Activated CD4-positive, alpha-beta memory T cell treated with anti-CD3 and anti-CD28 coated beads, Interleukin-2, amount 10 ng/mL, durations not matched to agents 7 days and 5 days (primary cell): ENCODE measurements around the gene OTOG. TPM values are rescaled to one million over a fixed set of nuclear protein-coding genes. Genes with fewer than 3 reads are reported as not detected.

Experiments used
- CTCF ChIA-PET: fragments of 350-600 bp; sonication (Branson Sonifier 250); formaldehyde crosslinking; loops from one replicate; lab custom pipeline; 2021; ENCODE audit warnings: antibody characterized with exemption, inconsistent platforms; lab: Charles Lee
- POLR2A ChIA-PET: fragments of 350-600 bp; sonication (Branson Sonifier 250); formaldehyde crosslinking; loops from one replicate; lab custom pipeline; 2021; ENCODE audit warnings: antibody characterized with exemption; lab: Charles Lee
- DNase-seq: peaks from one replicate; pipeline ENCODE4 v3.0.0-alpha.2; 2020
- H3K27ac Mint-ChIP-seq: one replicate; pipeline ENCODE4 v1.8.0; 2021; ENCODE audit warnings: mild to moderate bottlenecking, mixed read lengths
- H3K27me3 Mint-ChIP-seq: one replicate; pipeline ENCODE4 v1.8.0; 2021; ENCODE audit warnings: mixed read lengths
- H3K36me3 Mint-ChIP-seq: one replicate; pipeline ENCODE4 v1.8.0; 2021; ENCODE audit warnings: low read depth, mixed read lengths
- H3K4me1 Mint-ChIP-seq: one replicate; pipeline ENCODE4 v1.8.0; 2021; ENCODE audit warnings: mixed read lengths
- H3K4me3 Mint-ChIP-seq: one replicate; pipeline ENCODE4 v1.8.0; 2021; ENCODE audit warnings: mild to moderate bottlenecking, mixed read lengths
- H3K9me3 Mint-ChIP-seq: one replicate; pipeline ENCODE4 v1.8.0; 2021; ENCODE audit warnings: mixed read lengths
- total RNA-seq, 2 experiments: library from RNA; stranded (reverse); gene quantifications; one replicate each; pipeline ENCODE4 v1.2.3, GENCODE V29; 2021

OTOG gene
- total RNA-seq, 2 experiments from 2014 or later: not detected

DNA sequence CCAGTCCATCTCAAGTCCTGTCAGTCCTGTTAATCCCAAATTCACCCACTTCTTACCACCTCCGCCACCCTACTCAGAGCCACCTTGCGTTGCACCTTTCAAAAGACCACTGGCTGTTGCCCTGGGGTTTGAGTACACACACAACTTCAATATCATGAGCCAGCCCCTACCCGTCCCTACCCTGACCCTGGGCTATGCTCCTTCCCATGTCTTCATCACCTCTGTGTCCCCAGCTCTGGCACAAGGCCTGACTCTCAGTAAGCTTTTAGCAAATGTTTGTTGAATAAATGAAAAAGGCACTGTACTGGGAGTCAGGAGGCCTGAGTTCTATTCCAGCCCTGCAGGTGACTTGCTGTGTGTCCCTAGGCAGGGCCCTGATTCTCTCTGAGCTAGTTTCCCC, 26.5 kb downstream of the OTOG start:
- DNase-seq: peak; percentile 12
- ChIA-PET CTCF (no interaction called here), POLR2A (no interaction called here)
- Mint-ChIP-seq H3K27ac (no peak overlapping the region), H3K27me3 (peaks cover 2% of the 10 kb centered on the region), H3K4me1 (no peaks in the 10 kb centered on the region), H3K9me3 (no peaks in the 10 kb centered on the region), H3K4me3 (no peak overlapping the region), H3K36me3 (no peaks in the 10 kb centered on the region)

- Mint-ChIP-seq H3K36me3 (no peaks in the 10 kb centered on the region), H3K4me3 (no peak overlapping the region), H3K27ac (no peak overlapping the region), H3K4me1 (no peaks in the 10 kb centered on the region), H3K9me3 (no peaks in the 10 kb centered on the region), H3K27me3 (peaks cover under 1% of the 10 kb centered on the region)
- peak; percentile 14 for DNase-seq
- ChIA-PET CTCF (no interaction called here), POLR2A (no interaction called here)
Observed at GRCh38 chr11:17574141-17575091, 27.4 kb downstream of the OTOG start.

DNA sequence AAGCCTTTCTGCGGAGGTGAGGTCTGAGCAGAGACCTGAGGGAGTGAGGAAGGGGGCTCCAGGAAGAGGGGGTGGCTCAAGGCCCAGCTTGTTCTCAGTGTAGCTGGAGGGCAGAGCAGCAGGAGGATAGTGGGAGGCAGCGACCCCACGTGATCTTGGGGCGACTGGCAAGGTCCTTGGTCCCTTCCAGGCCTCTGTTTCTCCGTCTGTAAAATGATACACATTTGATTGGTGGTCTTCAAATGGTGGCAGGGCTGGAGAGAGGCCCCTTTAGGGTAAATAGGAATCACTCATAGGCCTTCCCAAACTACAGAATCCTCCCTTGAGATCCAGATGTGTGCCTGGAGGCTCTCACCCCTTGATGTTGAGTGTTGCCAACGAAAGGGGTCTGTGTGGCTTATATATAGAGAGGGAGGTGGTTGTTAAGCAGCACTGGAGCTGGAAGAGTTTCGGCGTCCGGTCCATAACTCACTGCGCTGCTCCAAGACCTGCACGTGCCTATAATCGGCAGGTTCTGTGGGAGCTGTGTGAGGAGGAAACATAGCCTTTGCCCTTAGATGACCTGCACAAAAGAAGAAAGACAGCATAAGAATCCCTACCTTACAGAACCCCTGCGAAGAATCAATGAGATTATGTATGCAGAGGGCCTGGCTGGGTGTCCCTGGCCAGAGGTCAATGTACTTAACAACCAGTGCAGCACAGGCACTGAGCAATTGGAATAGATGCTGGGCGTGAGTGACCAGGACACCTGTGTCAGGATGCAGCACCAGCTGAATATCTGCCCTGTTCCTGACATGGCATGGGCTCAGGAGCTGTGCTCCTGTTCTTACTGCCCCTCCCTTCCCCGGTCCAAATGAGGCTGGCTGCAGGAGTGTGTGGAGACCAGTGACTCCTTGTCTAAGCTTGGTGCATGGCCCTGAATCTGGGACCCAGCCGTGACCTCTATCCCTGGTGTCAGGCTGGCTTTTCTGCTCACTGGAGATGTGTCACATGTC, 28.7 kb downstream of the OTOG start:
- Mint-ChIP-seq H3K36me3 (no peaks in the 10 kb centered on the region), H3K27me3 (peaks cover 4% of the 10 kb centered on the region), H3K9me3 (no peaks in the 10 kb centered on the region), H3K27ac (no peak overlapping the region), H3K4me1 (no peaks in the 10 kb centered on the region), H3K4me3 (no peak overlapping the region)
- peak; percentile 12 for DNase-seq
- CTCF ChIA-PET: no interaction called here
- POLR2A ChIA-PET: no interaction called here

DNA sequence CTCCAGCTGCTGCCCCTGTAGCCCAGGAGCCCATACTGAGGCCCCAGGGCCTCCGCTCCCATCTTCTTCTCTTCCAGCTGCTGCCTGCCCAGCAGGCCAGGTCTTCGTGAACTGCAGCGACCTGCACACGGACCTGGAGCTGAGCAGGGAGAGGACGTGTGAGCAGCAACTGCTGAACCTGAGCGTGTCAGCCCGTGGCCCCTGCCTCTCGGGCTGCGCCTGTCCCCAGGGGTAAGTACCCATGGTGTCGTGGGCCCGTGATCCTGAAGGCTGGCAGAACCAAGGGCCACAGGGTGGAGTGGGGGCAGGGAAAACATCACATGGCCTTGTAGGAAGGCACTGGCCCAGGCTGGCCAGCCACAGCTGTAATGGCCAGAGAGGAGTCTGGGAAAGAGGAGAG, 31.2 kb downstream of the OTOG start:
- no peaks in the 10 kb centered on the region for H3K9me3 Mint-ChIP-seq
- ChIA-PET CTCF (no interaction called here), POLR2A (no interaction called here)
- peaks cover 14% of the 10 kb centered on the region for H3K27me3 Mint-ChIP-seq
- H3K27ac Mint-ChIP-seq: no peak overlapping the region
- no peak overlapping the region for H3K4me3 Mint-ChIP-seq
- no peaks in the 10 kb centered on the region for H3K36me3 Mint-ChIP-seq
- DNase-seq: no peak
- H3K4me1 Mint-ChIP-seq: no peaks in the 10 kb centered on the region

GRCh38 chr11:17578958-17579357, 31.9 kb downstream of the OTOG start:
- Mint-ChIP-seq H3K27ac (no peak overlapping the region), H3K36me3 (no peaks in the 10 kb centered on the region), H3K27me3 (peaks cover 17% of the 10 kb centered on the region), H3K4me3 (no peak overlapping the region), H3K9me3 (no peaks in the 10 kb centered on the region), H3K4me1 (no peaks in the 10 kb centered on the region)
- POLR2A ChIA-PET: no interaction called here
- CTCF ChIA-PET: no interaction called here
- no peak for DNase-seq

GRCh38 chr11:17579451-17579850, 32.4 kb downstream of the OTOG start:
- Mint-ChIP-seq H3K27ac (no peak overlapping the region), H3K36me3 (no peaks in the 10 kb centered on the region), H3K9me3 (no peaks in the 10 kb centered on the region), H3K4me3 (no peak overlapping the region), H3K27me3 (peaks cover 19% of the 10 kb centered on the region), H3K4me1 (no peaks in the 10 kb centered on the region)
- DNase-seq: peak; percentile 9
- ChIA-PET POLR2A (no interaction called here), CTCF (no interaction called here)

DNA sequence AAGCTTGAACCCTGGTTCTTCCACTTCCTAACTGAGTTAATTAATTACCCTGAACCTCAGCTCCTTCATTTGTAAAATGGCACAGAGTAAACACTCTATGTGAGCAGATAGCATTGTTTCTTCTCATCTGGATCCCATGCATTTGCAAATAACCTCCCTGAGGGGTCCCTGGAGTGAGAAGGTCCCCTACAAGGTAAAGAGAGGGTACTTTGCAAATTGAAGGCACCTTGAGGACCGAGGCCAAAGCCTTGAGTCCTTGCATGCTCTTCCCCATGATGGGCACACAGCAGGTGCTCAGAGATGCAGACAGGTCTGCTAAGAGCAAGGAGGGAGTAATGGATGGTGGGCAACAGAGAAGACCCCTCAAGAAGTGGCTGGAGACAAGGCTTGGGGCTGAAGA, 33.2 kb downstream of the OTOG start:
- no peak for DNase-seq
- Mint-ChIP-seq H3K9me3 (no peaks in the 10 kb centered on the region), H3K4me3 (no peak overlapping the region), H3K4me1 (no peaks in the 10 kb centered on the region), H3K27ac (no peak overlapping the region), H3K27me3 (peaks cover 21% of the 10 kb centered on the region), H3K36me3 (no peaks in the 10 kb centered on the region)
- POLR2A ChIA-PET: no interaction called here
- CTCF ChIA-PET: no interaction called here

GRCh38 chr11:17581036-17581731, 34.1 kb downstream of the OTOG start:
- Mint-ChIP-seq H3K36me3 (no peaks in the 10 kb centered on the region), H3K4me1 (no peaks in the 10 kb centered on the region), H3K4me3 (no peak overlapping the region), H3K9me3 (no peaks in the 10 kb centered on the region), H3K27me3 (peaks cover 30% of the 10 kb centered on the region), H3K27ac (no peak overlapping the region)
- CTCF ChIA-PET: no interaction called here
- DNase-seq: no peak
- POLR2A ChIA-PET: no interaction called here

DNA sequence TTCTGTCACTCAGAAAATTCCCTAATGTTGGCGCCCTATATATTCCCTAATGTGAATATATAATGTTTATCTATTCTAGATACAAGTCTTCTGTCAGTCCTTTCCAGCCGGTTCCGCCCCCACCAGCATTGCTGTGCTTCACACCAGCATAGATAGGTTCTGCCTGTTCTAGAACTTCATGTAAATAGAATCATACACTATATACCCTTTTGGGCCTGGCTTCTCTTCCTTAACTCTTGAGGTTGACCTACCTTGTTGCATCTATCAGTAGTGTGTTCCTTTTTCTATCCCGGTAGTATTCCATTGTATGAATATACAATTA, 34.6 kb downstream of the OTOG start:
- Mint-ChIP-seq H3K27ac (no peak overlapping the region), H3K4me1 (no peaks in the 10 kb centered on the region), H3K4me3 (no peak overlapping the region), H3K36me3 (no peaks in the 10 kb centered on the region), H3K27me3 (peaks cover 30% of the 10 kb centered on the region), H3K9me3 (no peaks in the 10 kb centered on the region)
- ChIA-PET CTCF (no interaction called here), POLR2A (no interaction called here)
- no peak for DNase-seq

- peaks cover 23% of the 10 kb centered on the region for H3K27me3 Mint-ChIP-seq
- H3K4me3 Mint-ChIP-seq: no peak overlapping the region
- no peak for DNase-seq
- H3K4me1 Mint-ChIP-seq: no peaks in the 10 kb centered on the region
- ChIA-PET CTCF (no interaction called here), POLR2A (no interaction called here)
- H3K27ac Mint-ChIP-seq: no peak overlapping the region
- H3K9me3 Mint-ChIP-seq: no peaks in the 10 kb centered on the region
- no peaks in the 10 kb centered on the region for H3K36me3 Mint-ChIP-seq
Observed at GRCh38 chr11:17585911-17586695, 39.0 kb downstream of the OTOG start.

DNA sequence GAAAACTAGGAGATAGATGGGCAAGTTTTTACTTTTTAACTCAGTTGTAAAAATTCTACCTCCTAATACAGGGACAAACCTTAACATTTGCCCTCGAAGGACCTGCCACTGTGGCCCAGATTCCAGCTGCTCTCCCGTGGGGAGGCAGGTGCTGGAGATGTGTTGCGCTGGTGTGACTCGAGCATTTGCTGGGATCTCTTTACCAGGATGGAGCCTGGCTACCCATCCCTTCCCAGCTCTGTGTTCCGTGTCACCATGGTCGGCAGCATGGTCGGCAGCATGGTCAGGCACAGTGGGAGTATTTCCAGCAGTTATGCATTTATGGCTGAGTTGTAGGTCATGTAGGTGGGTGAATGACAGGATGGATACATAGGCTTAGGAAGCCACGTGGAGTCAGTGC, 41.1 kb downstream of the OTOG start:
- H3K4me1 Mint-ChIP-seq: no peaks in the 10 kb centered on the region
- no peaks in the 10 kb centered on the region for H3K36me3 Mint-ChIP-seq
- peaks cover 16% of the 10 kb centered on the region for H3K27me3 Mint-ChIP-seq
- H3K4me3 Mint-ChIP-seq: no peak overlapping the region
- H3K27ac Mint-ChIP-seq: no peak overlapping the region
- no peaks in the 10 kb centered on the region for H3K9me3 Mint-ChIP-seq
- DNase-seq: no peak
- ChIA-PET CTCF (interaction anchor here (0.9 kb wide), 1 partner anchor 11 kb away, joined by 3 read pairs; no protein-coding TSS in a partner anchor), POLR2A (no interaction called here)

- Mint-ChIP-seq H3K9me3 (no peaks in the 10 kb centered on the region), H3K27ac (no peak overlapping the region), H3K4me3 (no peak overlapping the region), H3K27me3 (peaks cover 13% of the 10 kb centered on the region), H3K4me1 (no peaks in the 10 kb centered on the region), H3K36me3 (no peaks in the 10 kb centered on the region)
- DNase-seq: no peak
- ChIA-PET CTCF (interaction anchor here (0.9 kb wide), 1 partner anchor 11 kb away, joined by 3 read pairs; no protein-coding TSS in a partner anchor), POLR2A (no interaction called here)
Observed at GRCh38 chr11:17588721-17589120, 41.7 kb downstream of the OTOG start.
